Effector CD4-positive, alpha-beta T cell (primary cell): ENCODE data around the gene EARS2.
A peak's percentile ranks its signal among the peaks of the same experiment; 100 is the strongest.
"Not testable (repeated sequence)": the region's sequence is repeated elsewhere in the genome, so short reads cannot be mapped to it uniquely, and the experiment has no call there.

Source experiments
- DNase-seq: peaks from one replicate; pipeline ENCODE4 v3.0.0-alpha.2; 2020
- total RNA-seq: gene quantifications from one replicate; lab custom pipeline; 2026; lab: John Stamatoyannopoulos, UW

Gene EARS2
- 15.6 reads per million, percentile 41 among the genes with 10 or more reads in this experiment for total RNA-seq

- peak; percentile 91 for DNase-seq
Measured at GRCh38 chr16:23556881-23557778, at the start of gene EARS2, which contains the start of gene UBFD1. Gene EARS2 (minus strand): TSS chr16:23557350. CDS start chr16:23557343, 7 bp downstream. Gene UBFD1 (plus strand): TSS chr16:23557727. CDS start chr16:23557743, 16 bp downstream.

GRCh38 chr16:23597003-23597756, 40.0 kb upstream of the EARS2 start:
- DNase-seq, result no peak

GRCh38 chr16:23595951-23596720, 39.0 kb upstream of the EARS2 start, which contains the start of gene NDUFAB1:
Gene NDUFAB1 (minus strand): TSS chr16:23596316. CDS start chr16:23596290, 26 bp downstream.
- DNase-seq, result peak; percentile 89

GRCh38 chr16:23595246-23595950, 38.2 kb upstream of the EARS2 start:
- no peak for DNase-seq

- no peak for DNase-seq
Measured at GRCh38 chr16:23594186-23594585, 37.0 kb upstream of the EARS2 start.

GRCh38 chr16:23590181-23590580, 33.0 kb upstream of the EARS2 start:
- DNase-seq, result no peak

GRCh38 chr16:23587726-23588125, 30.6 kb upstream of the EARS2 start:
- DNase-seq, result no peak

GRCh38 chr16:23584186-23585076, 27.3 kb upstream of the EARS2 start:
- DNase-seq, result no peak

GRCh38 chr16:23583271-23583670, 26.1 kb upstream of the EARS2 start:
- not testable (repeated sequence) for DNase-seq

- DNase-seq, result no peak
Measured at GRCh38 chr16:23581764-23582163, 24.6 kb upstream of the EARS2 start.

GRCh38 chr16:23580391-23580790, 23.2 kb upstream of the EARS2 start:
- DNase-seq, result no peak

GRCh38 chr16:23579371-23579770, 22.2 kb upstream of the EARS2 start:
- no peak for DNase-seq

GRCh38 chr16:23578101-23578830, 21.1 kb upstream of the EARS2 start:
- DNase-seq, result no peak

GRCh38 chr16:23577493-23577892, 20.3 kb upstream of the EARS2 start:
- DNase-seq, result no peak

- no peak for DNase-seq
Measured at GRCh38 chr16:23575834-23576233, 18.7 kb upstream of the EARS2 start.

GRCh38 chr16:23573817-23574216, 16.7 kb upstream of the EARS2 start:
- DNase-seq, result no peak

- DNase-seq, result no peak
Measured at GRCh38 chr16:23572394-23572793, 15.2 kb upstream of the EARS2 start.

- no peak for DNase-seq
Measured at GRCh38 chr16:23571895-23572294, 14.7 kb upstream of the EARS2 start.

- no peak for DNase-seq
Measured at GRCh38 chr16:23570992-23571632, 14.0 kb upstream of the EARS2 start.

- DNase-seq, result no peak
Measured at GRCh38 chr16:23567602-23568001, 10.5 kb upstream of the EARS2 start.
